ENCODE measurements around the gene SPIN2A. TPM values are rescaled to one million over a fixed set of nuclear protein-coding genes. Genes with fewer than 3 reads are reported as not detected.

SPIN2A gene
- total RNA-seq, 1 experiment from 2014 or later: 3.4 TPM

Other genes starting within 250 kb of the SPIN2A start
- gene SPIN3, start 141.9 kb downstream of the SPIN2A start, total RNA-seq (2021): 7.2 and 7.3 TPM in 2 replicates
- gene SPIN2B, start 15.8 kb downstream of the SPIN2A start, total RNA-seq (2021): 9.1 and 13.4 TPM in 2 replicates
- 0.24 TPM in 1 of 2 replicates, not detected in the other for gene FAAH2, start 149.3 kb upstream of the SPIN2A start, total RNA-seq (2021)

Measured in A673 (cell line).